ENCODE measurements around the gene TM7SF2.

DNA sequence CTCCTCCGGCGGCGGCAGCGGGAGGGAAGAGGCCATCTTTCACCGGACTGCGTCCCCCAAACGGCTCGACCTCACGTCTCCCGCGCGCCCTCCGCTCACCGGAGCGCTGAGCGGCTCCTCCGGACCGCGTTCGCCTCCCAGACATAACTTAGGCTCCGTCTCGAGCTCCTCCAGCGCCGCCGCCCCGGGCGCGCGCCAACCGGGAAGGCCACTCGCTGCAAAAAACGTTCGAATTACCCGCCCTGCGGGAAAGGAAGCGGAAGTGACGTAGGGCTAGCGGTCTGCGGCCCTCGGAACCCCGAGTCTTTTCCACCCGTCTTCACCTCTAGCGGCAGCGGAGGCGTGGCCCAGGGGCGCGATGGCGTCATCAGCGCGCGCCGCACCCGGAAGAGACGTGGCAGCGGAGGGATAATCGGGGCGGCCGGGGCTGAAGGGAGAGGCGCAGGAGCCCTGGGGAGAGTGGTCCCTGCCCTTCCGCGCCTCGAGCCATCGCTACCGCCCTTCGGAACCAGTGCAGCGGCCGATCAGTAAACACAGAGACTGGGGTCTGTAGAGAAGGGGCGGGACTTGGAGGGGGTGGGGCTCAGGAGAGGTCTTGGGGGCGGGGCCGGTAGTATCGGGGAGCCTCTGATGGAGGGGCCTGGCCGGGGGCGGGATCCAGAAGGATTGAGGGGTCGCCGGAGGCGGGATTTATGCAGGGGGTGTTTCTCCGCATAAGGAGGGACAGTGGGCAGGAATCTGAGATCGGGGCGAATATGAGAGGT is 27.7 kb upstream of the TM7SF2 start, which contains the start of the genes CDCA5 and ZFPL1:
- TF ChIP-seq, protein P1, sequence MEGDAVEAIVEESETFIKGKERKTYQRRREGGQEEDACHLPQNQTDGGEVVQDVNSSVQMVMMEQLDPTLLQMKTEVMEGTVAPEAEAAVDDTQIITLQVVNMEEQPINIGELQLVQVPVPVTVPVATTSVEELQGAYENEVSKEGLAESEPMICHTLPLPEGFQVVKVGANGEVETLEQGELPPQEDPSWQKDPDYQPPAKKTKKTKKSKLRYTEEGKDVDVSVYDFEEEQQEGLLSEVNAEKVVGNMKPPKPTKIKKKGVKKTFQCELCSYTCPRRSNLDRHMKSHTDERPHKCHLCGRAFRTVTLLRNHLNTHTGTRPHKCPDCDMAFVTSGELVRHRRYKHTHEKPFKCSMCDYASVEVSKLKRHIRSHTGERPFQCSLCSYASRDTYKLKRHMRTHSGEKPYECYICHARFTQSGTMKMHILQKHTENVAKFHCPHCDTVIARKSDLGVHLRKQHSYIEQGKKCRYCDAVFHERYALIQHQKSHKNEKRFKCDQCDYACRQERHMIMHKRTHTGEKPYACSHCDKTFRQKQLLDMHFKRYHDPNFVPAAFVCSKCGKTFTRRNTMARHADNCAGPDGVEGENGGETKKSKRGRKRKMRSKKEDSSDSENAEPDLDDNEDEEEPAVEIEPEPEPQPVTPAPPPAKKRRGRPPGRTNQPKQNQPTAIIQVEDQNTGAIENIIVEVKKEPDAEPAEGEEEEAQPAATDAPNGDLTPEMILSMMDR (IDR thresholded peaks at IDR 0.05): no peak
- TF ChIP-seq POLR2AphosphoS5 (IDR thresholded peaks at IDR 0.05): peak; percentile 83 to 93 (median 92)

All from sigmoid colon (tissue), 4 donors.